ENCODE data around the gene MEPCE. TPM values are rescaled to one million over a fixed set of nuclear protein-coding genes. Genes with fewer than 3 reads are reported as not detected.
A peak's percentile ranks its signal among the peaks of the same experiment; 100 is the strongest.

MEPCE gene
- total and polyA plus RNA-seq, 2 donors (not counting 1 experiment from before 2014, with no cell fraction given), result 11.4 to 26.6 TPM

DNA sequence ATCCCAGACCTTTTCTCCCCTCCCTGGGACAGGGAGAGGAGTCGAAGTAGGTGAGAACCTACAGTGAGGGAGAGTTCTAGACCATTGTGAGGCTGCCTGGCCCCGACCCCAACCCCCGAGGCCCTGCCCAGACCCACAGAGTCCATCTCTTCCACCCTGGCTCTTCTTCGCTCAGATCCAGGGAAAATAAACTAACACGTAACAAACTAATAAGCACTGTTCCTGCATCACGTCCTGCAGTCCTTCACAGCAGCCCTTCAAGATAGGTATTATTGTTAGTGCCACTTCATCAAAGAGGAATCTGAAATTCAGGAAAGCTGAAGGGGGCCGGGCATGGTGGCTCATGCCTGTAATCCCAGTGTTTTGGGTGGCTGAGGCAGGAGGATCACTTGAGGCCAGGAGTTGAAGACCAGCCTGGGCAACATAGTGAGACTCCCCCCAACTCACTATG, 34.6 kb downstream of the MEPCE start, which contains the start of gene SPACDR:
SPACDR (minus strand) TSS at position 51 of the 451 bp plus-strand sequence. CDS start 235 bp downstream, outside the sequence.
- TF ChIP-seq EZH2 (IDR thresholded peaks at IDR 0.05; ENCODE audit: low read length, missing control alignments), result no peak
- TF ChIP-seq, protein P1, sequence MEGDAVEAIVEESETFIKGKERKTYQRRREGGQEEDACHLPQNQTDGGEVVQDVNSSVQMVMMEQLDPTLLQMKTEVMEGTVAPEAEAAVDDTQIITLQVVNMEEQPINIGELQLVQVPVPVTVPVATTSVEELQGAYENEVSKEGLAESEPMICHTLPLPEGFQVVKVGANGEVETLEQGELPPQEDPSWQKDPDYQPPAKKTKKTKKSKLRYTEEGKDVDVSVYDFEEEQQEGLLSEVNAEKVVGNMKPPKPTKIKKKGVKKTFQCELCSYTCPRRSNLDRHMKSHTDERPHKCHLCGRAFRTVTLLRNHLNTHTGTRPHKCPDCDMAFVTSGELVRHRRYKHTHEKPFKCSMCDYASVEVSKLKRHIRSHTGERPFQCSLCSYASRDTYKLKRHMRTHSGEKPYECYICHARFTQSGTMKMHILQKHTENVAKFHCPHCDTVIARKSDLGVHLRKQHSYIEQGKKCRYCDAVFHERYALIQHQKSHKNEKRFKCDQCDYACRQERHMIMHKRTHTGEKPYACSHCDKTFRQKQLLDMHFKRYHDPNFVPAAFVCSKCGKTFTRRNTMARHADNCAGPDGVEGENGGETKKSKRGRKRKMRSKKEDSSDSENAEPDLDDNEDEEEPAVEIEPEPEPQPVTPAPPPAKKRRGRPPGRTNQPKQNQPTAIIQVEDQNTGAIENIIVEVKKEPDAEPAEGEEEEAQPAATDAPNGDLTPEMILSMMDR (conservative IDR thresholded peaks at IDR 0.05 in 1 of 2, IDR thresholded peaks at IDR 0.05 in 1 of 2; ENCODE audit: low read depth in 1 of 2, low read length in 2 of 2), result no peak
- peaks cover 10% of the 10 kb centered on the region for H3K36me3 ChIP-seq (ENCODE audit: control insufficient read depth, insufficient read depth, low read length)
- H4K20me1 ChIP-seq (ENCODE audit: control insufficient read depth, extremely low read depth, insufficient read depth, low read length), result no peaks in the 10 kb centered on the region
- peak within 1 kb of the TSS; percentile 27 for H3K27ac ChIP-seq (ENCODE audit: insufficient read depth, low read length)
- H3K27me3 ChIP-seq (ENCODE audit: control insufficient read depth, insufficient read depth, low read length), result no peaks in the 10 kb centered on the region
- H2AFZ ChIP-seq (ENCODE audit: low read length), result no peak within 1 kb of the TSS
- no peaks in the 10 kb centered on the region for H3K79me2 ChIP-seq (ENCODE audit: control insufficient read depth, insufficient read depth, low read length)
- no peaks in the 10 kb centered on the region for H3K9me3 ChIP-seq (ENCODE audit: control insufficient read depth, insufficient read depth, low read depth, low read length)
- peak in 1 of 2 donors; percentile 50 for DNase-seq (ENCODE audit: low read depth in 2 of 2)
- H3K9ac ChIP-seq (ENCODE audit: insufficient read depth, low read length), result no peak within 1 kb of the TSS
- H3K4me1 ChIP-seq (ENCODE audit: control insufficient read depth, extremely low read depth, insufficient read depth, low read length), result peaks cover 2% of the 10 kb centered on the region
- H3K4me2 ChIP-seq (ENCODE audit: extremely low read depth, insufficient read depth, low read length), result no peak within 1 kb of the TSS
- H3K4me3 ChIP-seq (replicated peaks in 1 of 4; ENCODE audit: control extremely low read depth in 1 of 4, insufficient read depth in 1 of 4, low read depth in 3 of 4, low read length in 4 of 4), result no peak within 1 kb of the TSS

GRCh38 chr7:100464791-100465190, 35.2 kb downstream of the MEPCE start:
- Histone ChIP-seq H3K27me3 (ENCODE audit: control insufficient read depth, insufficient read depth, low read length) (no peaks in the 10 kb centered on the region), H3K9me3 (ENCODE audit: control insufficient read depth, insufficient read depth, low read depth, low read length) (no peaks in the 10 kb centered on the region), H3K9ac (ENCODE audit: insufficient read depth, low read length) (no peak overlapping the region), H3K4me2 (ENCODE audit: extremely low read depth, insufficient read depth, low read length) (no peak overlapping the region), H3K27ac (ENCODE audit: insufficient read depth, low read length) (no peak overlapping the region), H2AFZ (ENCODE audit: low read length) (no peak overlapping the region), H3K4me3 (replicated peaks in 1 of 4; ENCODE audit: control extremely low read depth in 1 of 4, insufficient read depth in 1 of 4, low read depth in 3 of 4, low read length in 4 of 4) (no peak overlapping the region), H3K79me2 (ENCODE audit: control insufficient read depth, insufficient read depth, low read length) (no peaks in the 10 kb centered on the region), H4K20me1 (ENCODE audit: control insufficient read depth, extremely low read depth, insufficient read depth, low read length) (no peaks in the 10 kb centered on the region), H3K4me1 (ENCODE audit: control insufficient read depth, extremely low read depth, insufficient read depth, low read length) (peaks cover 2% of the 10 kb centered on the region), H3K36me3 (ENCODE audit: control insufficient read depth, insufficient read depth, low read length) (peaks cover 10% of the 10 kb centered on the region)
- no peak for DNase-seq (ENCODE audit: low read depth in 2 of 2)
- TF ChIP-seq EZH2 (IDR thresholded peaks at IDR 0.05; ENCODE audit: low read length, missing control alignments), result no peak
- TF ChIP-seq, protein P1 (conservative IDR thresholded peaks at IDR 0.05 in 1 of 2, IDR thresholded peaks at IDR 0.05 in 1 of 2; ENCODE audit: low read depth in 1 of 2, low read length in 2 of 2), result no peak

GRCh38 chr7:100465299-100465698, 35.7 kb downstream of the MEPCE start:
- no peak for TF ChIP-seq EZH2 (IDR thresholded peaks at IDR 0.05; ENCODE audit: low read length, missing control alignments)
- Histone ChIP-seq H3K27me3 (ENCODE audit: control insufficient read depth, insufficient read depth, low read length) (no peaks in the 10 kb centered on the region), H3K4me1 (ENCODE audit: control insufficient read depth, extremely low read depth, insufficient read depth, low read length) (peaks cover 2% of the 10 kb centered on the region), H3K4me2 (ENCODE audit: extremely low read depth, insufficient read depth, low read length) (no peak overlapping the region), H3K9ac (ENCODE audit: insufficient read depth, low read length) (no peak overlapping the region), H3K79me2 (ENCODE audit: control insufficient read depth, insufficient read depth, low read length) (no peaks in the 10 kb centered on the region), H2AFZ (ENCODE audit: low read length) (no peak overlapping the region), H4K20me1 (ENCODE audit: control insufficient read depth, extremely low read depth, insufficient read depth, low read length) (no peaks in the 10 kb centered on the region), H3K4me3 (replicated peaks in 1 of 4; ENCODE audit: control extremely low read depth in 1 of 4, insufficient read depth in 1 of 4, low read depth in 3 of 4, low read length in 4 of 4) (no peak overlapping the region), H3K36me3 (ENCODE audit: control insufficient read depth, insufficient read depth, low read length) (peaks cover 10% of the 10 kb centered on the region), H3K27ac (ENCODE audit: insufficient read depth, low read length) (no peak overlapping the region), H3K9me3 (ENCODE audit: control insufficient read depth, insufficient read depth, low read depth, low read length) (no peaks in the 10 kb centered on the region)
- DNase-seq (ENCODE audit: low read depth in 2 of 2), result peak in 1 of 2 donors; percentile 47

Data from fibroblast of lung (primary cell).